Endometrial microvascular endothelial cells (primary cell): Measurements from ENCODE around the gene DNAH6. TPM values are rescaled to one million over a fixed set of nuclear protein-coding genes. Genes with fewer than 3 reads are reported as not detected.

Experiments
- in situ Hi-C: cut with HindIII; loops from 2 replicates; pipeline ENCODE4 v1.10.0; 2017; ENCODE audit warnings: low sequenced_read_pairs, low pct_unique_long_range_greater_than_20kb; ENCODE audit errors: inconsistent ontology term
- total RNA-seq: library from RNA; depleted of rRNA; stranded (reverse); fragments of >200 nt; gene quantifications from one replicate; pipeline ENCODE4 v1.2.3, GENCODE V29; 2015; ENCODE audit errors: inconsistent ontology term

DNAH6 gene
- total RNA-seq, 1 donor from 2014 or later, result 0.19 TPM

GRCh38 chr2:84674586-84674985, 158.3 kb downstream of the DNAH6 start:
- in situ Hi-C loops, result no loop called here

DNA sequence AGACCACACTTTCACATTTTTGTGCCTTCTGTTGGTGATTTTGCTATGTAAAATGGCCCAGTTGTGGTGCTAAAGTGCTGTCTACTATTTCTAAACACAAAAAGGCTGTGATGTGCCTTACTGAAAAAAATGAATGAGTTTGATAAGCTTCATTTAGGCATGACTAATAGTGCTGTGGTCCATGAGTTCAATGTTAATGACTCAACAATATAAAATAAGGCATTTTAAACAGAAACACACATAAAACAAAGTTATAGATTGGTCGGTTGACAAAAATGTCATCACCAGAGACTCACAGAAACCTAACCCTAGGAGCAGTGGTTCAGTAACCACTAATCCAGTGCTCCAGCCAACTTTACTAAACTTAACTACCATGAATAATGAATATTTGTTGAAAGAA, 160.0 kb downstream of the DNAH6 start:
- in situ Hi-C loops, result no loop called here

- in situ Hi-C loops, result no loop called here
Measured at GRCh38 chr2:84678214-84678613, 161.9 kb downstream of the DNAH6 start.

- in situ Hi-C loops, result no loop called here
Measured at GRCh38 chr2:84686783-84687476, 170.6 kb downstream of the DNAH6 start.

DNA sequence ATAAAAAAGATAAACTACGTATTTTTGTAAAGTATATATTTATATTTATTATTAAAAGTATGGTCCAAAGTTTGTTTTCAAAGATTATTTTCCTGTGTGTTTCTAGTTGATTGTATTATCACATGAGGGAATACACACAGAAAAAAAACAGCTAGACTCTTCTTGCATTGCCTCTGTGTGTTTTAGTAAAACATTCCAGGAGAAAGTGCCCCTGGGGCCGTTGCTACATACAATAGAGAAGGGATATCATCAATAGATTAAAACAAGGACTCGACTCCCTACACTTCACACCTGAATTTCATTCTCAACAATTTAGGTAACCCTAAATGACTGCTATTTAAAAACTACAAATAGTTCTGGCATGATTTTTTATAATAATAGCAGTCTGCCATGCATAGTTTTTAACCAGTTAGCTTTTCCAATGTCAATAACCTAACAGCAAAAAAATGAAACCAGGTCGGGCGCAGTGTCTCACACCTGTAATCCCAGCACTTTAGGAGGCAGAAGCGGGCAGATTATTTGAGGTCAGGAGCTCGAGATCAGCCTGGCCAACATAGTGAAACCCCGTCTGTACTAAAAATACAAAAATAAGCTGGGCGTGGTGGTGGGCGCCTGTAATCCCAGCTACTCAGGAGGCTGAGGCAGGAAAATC, 171.3 kb downstream of the DNAH6 start:
- in situ Hi-C loops, result no loop called here

GRCh38 chr2:84690225-84690624, 173.9 kb downstream of the DNAH6 start:
- in situ Hi-C loops, result no loop called here

GRCh38 chr2:84694088-84694622, 177.9 kb downstream of the DNAH6 start:
- in situ Hi-C loops, result no loop called here

DNA sequence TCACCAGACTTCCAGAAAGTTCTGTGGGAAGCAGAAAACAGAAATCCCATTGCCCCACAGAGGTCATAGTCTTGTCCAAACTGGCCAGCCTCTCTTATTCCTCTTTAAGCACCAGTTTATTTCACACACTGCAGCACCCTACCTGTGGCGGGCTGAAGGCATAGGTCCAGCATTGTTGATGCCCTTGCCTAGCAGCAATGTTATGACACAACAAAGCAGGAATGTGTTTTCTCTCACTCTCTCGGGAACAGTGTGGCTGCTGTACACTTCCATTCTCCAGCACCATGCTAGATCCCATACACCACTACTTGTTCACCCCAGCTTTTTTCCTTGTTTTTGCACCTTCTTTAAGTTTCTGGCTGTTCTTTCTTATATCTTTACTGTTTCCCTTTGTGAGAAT, 181.6 kb downstream of the DNAH6 start:
- in situ Hi-C loops, result no loop called here

DNA sequence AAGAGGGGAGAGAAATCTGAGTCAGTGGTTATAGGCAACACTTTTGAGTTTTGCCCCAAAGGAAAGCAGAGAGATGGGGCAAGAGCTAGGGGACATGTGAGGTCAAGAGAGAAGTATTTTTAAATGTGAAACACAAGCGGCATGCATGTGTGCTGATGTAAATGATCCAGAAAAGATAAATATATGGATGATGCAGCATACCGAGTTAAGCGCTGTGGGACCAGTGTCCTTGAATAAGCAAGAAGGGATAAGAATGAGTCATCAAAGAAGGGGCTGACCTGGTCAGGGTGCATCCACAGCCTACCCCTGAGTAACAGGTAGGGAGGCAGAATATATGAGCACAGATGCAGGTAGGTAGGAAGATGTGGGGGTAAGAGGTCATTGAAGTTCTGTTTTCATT, 183.7 kb downstream of the DNAH6 start:
- in situ Hi-C loops, result no loop called here

DNA sequence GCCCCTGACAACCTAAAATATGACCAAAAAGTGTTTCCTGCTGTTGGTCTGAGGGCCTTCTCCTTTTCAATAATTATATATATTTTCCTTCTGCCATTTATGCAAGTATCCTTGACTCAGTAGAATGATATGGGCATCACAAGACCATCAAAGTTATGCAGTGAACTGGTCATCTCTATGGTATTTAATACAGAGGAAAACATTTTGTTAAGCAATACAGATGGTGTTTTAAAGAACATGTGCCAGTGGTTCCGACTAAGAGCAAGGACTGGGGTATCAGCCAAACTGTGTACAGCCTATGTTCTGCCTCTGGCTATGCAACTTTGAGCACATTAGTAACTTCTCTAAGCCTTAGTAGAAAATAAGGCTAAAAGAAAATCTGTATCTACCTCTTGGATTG, 185.6 kb downstream of the DNAH6 start:
- in situ Hi-C loops, result no loop called here

DNA sequence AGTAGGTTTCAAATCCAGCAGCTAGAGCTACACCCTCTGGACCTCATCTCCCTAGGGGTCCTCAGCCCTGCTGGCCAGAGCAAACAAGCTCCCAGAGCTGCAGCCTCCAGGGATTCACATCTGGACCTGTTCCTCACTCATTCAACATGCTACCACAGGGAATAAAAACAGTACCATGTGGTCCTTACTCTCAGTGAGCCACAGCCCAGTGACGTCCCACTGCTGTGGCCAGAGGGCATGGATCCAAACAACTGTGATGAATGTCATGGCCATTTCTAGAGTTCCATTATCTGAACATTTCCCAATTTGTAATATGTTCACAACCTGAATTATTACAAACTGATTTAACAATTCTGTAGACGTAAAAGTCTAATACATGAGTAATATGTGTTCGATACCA, 186.6 kb downstream of the DNAH6 start:
- in situ Hi-C loops, result no loop called here

DNA sequence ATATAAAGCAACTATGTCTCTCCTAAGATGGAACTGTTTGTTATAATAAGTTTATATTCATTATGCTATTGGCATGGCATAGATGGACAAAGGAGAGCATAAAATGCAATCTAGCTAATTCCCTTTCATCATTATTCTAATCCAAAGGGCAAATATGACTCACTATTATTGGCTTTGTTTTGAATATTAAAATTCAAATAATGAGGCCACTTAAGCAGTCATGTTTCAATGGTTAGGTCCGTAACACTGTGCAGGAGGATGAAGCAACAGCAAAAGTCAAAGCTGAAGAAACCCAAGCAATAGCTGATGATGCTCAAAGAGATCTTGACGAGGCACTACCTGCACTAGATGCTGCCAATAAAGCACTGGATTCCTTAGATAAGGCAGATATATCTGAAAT, 187.5 kb downstream of the DNAH6 start:
- in situ Hi-C loops, result no loop called here

DNA sequence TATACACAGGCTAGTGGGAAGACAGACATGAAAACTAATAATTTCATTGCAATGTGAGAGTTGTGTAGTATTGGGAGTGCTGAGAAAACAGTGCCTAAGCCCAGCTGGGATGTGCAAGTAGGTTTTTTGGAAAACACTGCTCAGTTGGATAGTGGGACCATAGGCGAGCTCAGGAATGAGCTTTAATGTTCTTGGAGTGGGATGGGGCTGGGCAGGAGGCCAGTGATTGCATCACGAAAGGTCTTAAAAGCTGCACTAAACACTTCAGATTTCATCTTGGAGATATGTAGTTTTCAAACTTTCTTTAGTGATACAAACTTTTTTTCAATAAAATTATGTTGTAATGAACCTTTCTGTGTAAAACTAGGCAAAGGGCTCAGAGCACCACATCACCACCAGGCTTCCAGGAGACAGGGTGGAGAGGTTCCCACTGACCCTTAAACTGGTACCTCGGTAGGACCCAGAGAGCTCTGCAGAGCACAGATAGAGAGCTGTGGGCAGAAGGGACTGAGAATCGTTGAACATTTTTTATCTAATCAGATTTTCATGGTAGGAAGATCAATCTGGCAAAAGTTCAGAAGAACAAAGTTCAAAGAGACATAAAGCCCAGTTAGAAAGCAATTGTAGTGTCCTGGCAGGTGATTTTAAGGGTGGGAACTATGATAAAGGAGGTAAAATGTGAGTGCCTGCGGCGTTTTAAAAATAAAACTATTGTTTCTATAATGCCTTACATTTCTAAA, 188.4 kb downstream of the DNAH6 start:
- in situ Hi-C loops, result no loop called here

DNA sequence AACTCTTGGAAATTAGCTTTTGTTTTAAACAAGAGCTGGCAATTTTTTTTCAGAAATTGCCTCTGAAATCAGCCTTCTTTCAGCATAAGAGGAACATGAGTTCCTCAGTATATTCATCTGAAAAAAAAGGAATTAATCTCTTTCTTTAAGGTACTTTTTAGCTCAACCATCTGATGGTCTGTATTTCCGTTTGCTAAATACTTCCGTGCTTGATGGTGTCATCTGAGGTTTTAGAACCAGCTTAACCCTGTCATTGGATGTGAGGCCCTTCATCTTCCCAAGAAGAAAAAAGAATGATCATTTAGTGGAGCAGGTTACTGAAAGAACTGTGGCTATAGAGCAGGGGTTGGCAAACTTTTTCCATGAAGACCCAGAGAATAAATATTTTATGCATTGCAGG, 189.6 kb downstream of the DNAH6 start:
- in situ Hi-C loops, result no loop called here

DNA sequence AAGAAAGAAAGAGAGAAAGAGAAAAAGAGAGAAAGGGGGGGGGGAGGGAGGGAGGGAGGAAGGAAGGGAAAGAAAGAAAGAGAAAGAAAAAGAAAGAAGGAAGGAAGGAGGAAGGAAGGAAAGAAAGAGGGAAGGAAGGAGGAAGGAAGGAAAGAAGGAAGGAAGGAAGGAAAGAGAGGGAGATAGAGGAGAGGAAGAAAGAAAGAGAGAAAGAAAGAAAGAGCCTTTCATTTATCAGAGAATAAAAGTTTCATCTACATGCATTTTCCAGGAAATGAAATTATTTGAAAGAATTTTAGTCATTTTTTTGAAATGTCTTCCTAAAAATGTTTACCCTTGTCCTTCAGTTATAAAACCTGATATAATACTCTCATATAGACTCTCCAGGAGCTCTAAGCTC, 192.1 kb downstream of the DNAH6 start:
- in situ Hi-C loops, result no loop called here

DNA sequence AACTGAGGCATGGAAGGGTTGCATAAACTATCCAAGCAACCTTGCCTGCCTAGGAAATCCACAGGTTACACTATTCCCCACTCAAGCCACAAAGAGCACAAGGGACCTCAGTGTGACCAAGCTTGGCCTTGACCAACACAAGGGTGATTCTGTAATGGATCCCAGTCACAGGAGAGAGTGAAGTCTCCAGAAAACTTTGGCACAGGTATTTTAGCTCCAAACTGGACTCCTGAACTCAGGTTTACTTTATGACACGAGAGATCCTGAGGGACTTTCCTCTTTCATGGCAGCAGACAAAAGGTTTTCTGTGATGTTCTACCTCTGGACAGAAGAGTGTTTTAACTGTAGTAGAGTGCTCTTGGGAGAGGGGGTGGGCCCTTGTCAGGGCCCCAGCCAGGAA, 195.4 kb downstream of the DNAH6 start:
- in situ Hi-C loops, result no loop called here

DNA sequence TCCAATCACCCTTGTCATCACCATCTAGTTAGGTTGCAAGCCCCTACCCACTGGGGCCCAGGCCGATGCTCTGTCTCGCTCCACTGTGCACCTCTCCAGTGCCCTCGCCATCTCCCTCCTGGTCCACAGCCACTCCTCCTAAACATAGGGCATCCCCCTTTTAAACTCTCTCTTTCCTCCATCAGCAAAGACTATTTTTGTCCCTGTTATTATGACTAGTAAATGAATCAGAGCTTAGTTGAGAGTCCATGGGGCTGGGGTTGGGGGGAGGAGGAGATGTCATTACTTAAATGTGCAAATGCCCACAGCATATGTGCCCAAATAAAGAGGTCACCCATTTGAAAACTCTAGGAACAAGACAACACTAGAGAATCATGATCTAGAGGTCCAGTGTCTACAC, 197.1 kb downstream of the DNAH6 start:
- in situ Hi-C loops, result no loop called here

DNA sequence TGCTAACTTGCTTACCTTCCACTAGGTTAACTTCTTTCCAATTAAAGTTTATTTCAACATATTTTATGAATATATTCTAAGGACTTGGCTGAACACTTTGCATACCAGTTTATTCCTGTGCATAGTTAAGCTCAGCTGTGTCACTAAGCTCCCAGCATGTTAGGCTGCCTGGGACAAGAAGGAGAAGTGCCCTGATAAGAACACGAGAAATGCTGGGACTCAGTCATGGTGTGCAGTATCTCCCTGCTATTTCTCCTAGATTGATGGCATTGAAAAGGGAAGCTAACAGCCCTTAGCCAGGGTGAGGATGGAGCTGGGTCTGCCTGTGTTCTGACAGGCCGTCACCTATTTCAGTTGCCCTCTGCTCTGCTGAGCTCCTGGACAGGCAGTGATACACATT, 200.3 kb downstream of the DNAH6 start:
- in situ Hi-C loops, result no loop called here

GRCh38 chr2:84717302-84717701, 201.0 kb downstream of the DNAH6 start:
- in situ Hi-C loops, result no loop called here

- in situ Hi-C loops, result no loop called here
Measured at GRCh38 chr2:84719434-84719833, 203.1 kb downstream of the DNAH6 start.
